ENCODE measurements around the gene DAPK2. TPM values are rescaled to one million over a fixed set of nuclear protein-coding genes. Genes with fewer than 3 reads are reported as not detected.

The DAPK2 gene
- total RNA-seq, 6 experiments from 2014 or later = 2.1 to 5.7 (median 5.1) TPM

GRCh38 chr15:64051407-64052259 is 5.3 kb upstream of the DAPK2 start:
- no peak overlapping the region for H3K4me3 Mint-ChIP-seq
- DNase-seq = no peak
- peaks cover 3% of the 10 kb centered on the region; the same call in 1 of the 2 replicates for H3K4me1 Mint-ChIP-seq (ENCODE audit: low read depth)
- no peaks in the 10 kb centered on the region for H3K9me3 Mint-ChIP-seq
- H3K36me3 Mint-ChIP-seq (ENCODE audit: low read depth) = no peaks in the 10 kb centered on the region
- H3K27me3 Mint-ChIP-seq (ENCODE audit: insufficient read depth) = peaks cover 5% of the 10 kb centered on the region
- TF ChIP-seq CTCF (IDR thresholded peaks at IDR 0.05) = no peak
- H3K27ac Mint-ChIP-seq = no peak overlapping the region

- H3K4me1 Mint-ChIP-seq (ENCODE audit: low read depth) = peaks cover 6% of the 10 kb centered on the region; the same call in 1 of the 2 replicates
- H3K27ac Mint-ChIP-seq = no peak overlapping the region
- no peaks in the 10 kb centered on the region for H3K36me3 Mint-ChIP-seq (ENCODE audit: low read depth)
Observed at GRCh38 chr15:64051093-64051402, 4.8 kb upstream of the DAPK2 start.

GRCh38 chr15:64050281-64051092 is 4.2 kb upstream of the DAPK2 start:
- DNase-seq = no peak
- peaks cover 7% of the 10 kb centered on the region for H3K27me3 Mint-ChIP-seq (ENCODE audit: insufficient read depth)
- H3K4me3 Mint-ChIP-seq = no peak overlapping the region
- H3K4me1 Mint-ChIP-seq (ENCODE audit: low read depth) = peaks cover 7% of the 10 kb centered on the region
- H3K36me3 Mint-ChIP-seq (ENCODE audit: low read depth) = no peaks in the 10 kb centered on the region
- H3K27ac Mint-ChIP-seq = no peak overlapping the region
- H3K9me3 Mint-ChIP-seq = no peaks in the 10 kb centered on the region
- no peak for TF ChIP-seq CTCF (IDR thresholded peaks at IDR 0.05)

More at GRCh38 chr15:64051093-64051402, 4.8 kb upstream of the DAPK2 start:
- H3K27me3 Mint-ChIP-seq (ENCODE audit: insufficient read depth) = peaks cover 7% of the 10 kb centered on the region
- TF ChIP-seq CTCF (IDR thresholded peaks at IDR 0.05) = no peak
- DNase-seq = no peak
- no peaks in the 10 kb centered on the region for H3K9me3 Mint-ChIP-seq
- H3K4me3 Mint-ChIP-seq = no peak overlapping the region

GRCh38 chr15:64048781-64049460 is 2.6 kb upstream of the DAPK2 start:
- no peak overlapping the region for H3K27ac Mint-ChIP-seq

More at GRCh38 chr15:64048781-64049460, 2.6 kb upstream of the DAPK2 start:
- Mint-ChIP-seq H3K27me3 (ENCODE audit: insufficient read depth) (peaks cover 7% of the 10 kb centered on the region), H3K4me3 (no peak overlapping the region), H3K4me1 (ENCODE audit: low read depth) (peaks cover 16% of the 10 kb centered on the region), H3K36me3 (ENCODE audit: low read depth) (no peaks in the 10 kb centered on the region), H3K9me3 (no peaks in the 10 kb centered on the region)
- no peak for DNase-seq
- no peak for TF ChIP-seq CTCF (IDR thresholded peaks at IDR 0.05)

Data from HFFc6 (cell line).